H9 (cell line): Measurements from ENCODE around the gene IFI27. TPM values are rescaled to one million over a fixed set of nuclear protein-coding genes. Genes with fewer than 3 reads are reported as not detected.

Experiments used
- DNase-seq: peaks from one replicate; pipeline ENCODE4 v3.0.0-alpha.2; 2017
- H2AFZ ChIP-seq: one replicate; pipeline ENCODE4 v1.6.1; 2013; ENCODE audit warnings: mild to moderate bottlenecking, low read length, control low read depth, moderate library complexity
- H2AK5ac ChIP-seq: 2 replicates; pipeline ENCODE4 v1.6.1; 2013; ENCODE audit warnings: low read length, control low read depth, mixed read lengths; ENCODE audit not compliant: insufficient read length
- H2BK120ac ChIP-seq: one replicate; pipeline ENCODE4 v1.6.1; 2013; ENCODE audit warnings: low read depth, mild to moderate bottlenecking, low read length, control low read depth, inconsistent platforms; ENCODE audit not compliant: poor library complexity, severe bottlenecking
- H2BK12ac ChIP-seq: 2 replicates; pipeline ENCODE4 v1.6.1; 2013; ENCODE audit warnings: low read length, control low read depth, mixed read lengths, low read depth; ENCODE audit not compliant: insufficient read length
- H2BK15ac ChIP-seq: 2 replicates; pipeline ENCODE4 v1.6.1; 2013; ENCODE audit warnings: low read depth, low read length, control low read depth
- H2BK20ac ChIP-seq: one replicate; pipeline ENCODE4 v1.6.1; 2013; ENCODE audit warnings: low read depth, mild to moderate bottlenecking, low read length, control low read depth, inconsistent platforms; ENCODE audit not compliant: poor library complexity, severe bottlenecking
- H2BK5ac ChIP-seq: 2 replicates; pipeline ENCODE4 v1.6.1; 2013; ENCODE audit warnings: low read length, control low read depth, mixed read lengths; ENCODE audit not compliant: insufficient read length
- H3K14ac ChIP-seq: 2 replicates; pipeline ENCODE4 v1.6.1; 2013; ENCODE audit warnings: low read length, control low read depth; ENCODE audit not compliant: insufficient read depth
- H3K18ac ChIP-seq: 2 replicates; pipeline ENCODE4 v1.6.1; 2013; ENCODE audit warnings: low read depth, mild to moderate bottlenecking, mixed read lengths, low read length, control low read depth; ENCODE audit not compliant: insufficient read length
- H3K23ac ChIP-seq: 2 replicates; pipeline ENCODE4 v1.6.1; 2013; ENCODE audit warnings: low read length, control low read depth, mixed read lengths, low read depth; ENCODE audit not compliant: insufficient read length
- H3K23me2 ChIP-seq: 2 replicates; pipeline ENCODE4 v1.6.1; 2013; ENCODE audit warnings: low read depth, mild to moderate bottlenecking, mixed read lengths, low read length, control low read depth; ENCODE audit not compliant: insufficient read length, poor library complexity, severe bottlenecking
- H3K27ac ChIP-seq: 2 replicates; pipeline ENCODE4 v1.5.1; 2013; ENCODE audit warnings: low read length, control low read depth, mixed read lengths, low read depth; ENCODE audit not compliant: insufficient read length
- H3K27me3 ChIP-seq: 2 replicates; pipeline ENCODE4 v1.6.1; 2013; ENCODE audit warnings: low read length, control low read depth, inconsistent platforms; ENCODE audit not compliant: insufficient read depth
- H3K4ac ChIP-seq: 2 replicates; pipeline ENCODE4 v1.6.1; 2013; ENCODE audit warnings: low read depth, mild to moderate bottlenecking, control low read depth, inconsistent platforms, low read length, moderate library complexity
- H3K4me1 ChIP-seq: 2 replicates; pipeline ENCODE4 v1.6.1; 2013; ENCODE audit warnings: low read length, control low read depth, inconsistent platforms; ENCODE audit not compliant: insufficient read depth
- H3K4me2 ChIP-seq: 2 replicates; pipeline ENCODE4 v1.6.1; 2013; ENCODE audit warnings: low read length, control low read depth, mixed read lengths; ENCODE audit not compliant: insufficient read length, insufficient read depth
- H3K56ac ChIP-seq: 2 replicates; pipeline ENCODE4 v1.6.1; 2013; ENCODE audit warnings: low read depth, mild to moderate bottlenecking, mixed read lengths, low read length, control low read depth; ENCODE audit not compliant: insufficient read length
- H3K79me1 ChIP-seq: 2 replicates; pipeline ENCODE4 v1.6.1; 2013; ENCODE audit warnings: low read depth, mild to moderate bottlenecking, moderate library complexity, low read length, control low read depth, inconsistent platforms; ENCODE audit not compliant: insufficient read depth, poor library complexity, severe bottlenecking
- H3K79me2 ChIP-seq: 2 replicates; pipeline ENCODE4 v1.6.1; 2013; ENCODE audit warnings: low read length, control low read depth, inconsistent platforms; ENCODE audit not compliant: insufficient read depth
- H3K9ac ChIP-seq: 2 replicates; pipeline ENCODE4 v1.6.1; 2013; ENCODE audit warnings: low read length, control low read depth, mixed read lengths; ENCODE audit not compliant: insufficient read length; ENCODE audit errors: extremely low read depth
- H3K9me3 ChIP-seq: one replicate; pipeline ENCODE4 v1.6.1; 2013; ENCODE audit warnings: low read depth, low read length, inconsistent platforms; ENCODE audit not compliant: control insufficient read depth
- H3T11ph ChIP-seq: one replicate; pipeline ENCODE4 v1.6.1; 2013; ENCODE audit warnings: mild to moderate bottlenecking, low read length, control low read depth, inconsistent platforms
- H4K20me1 ChIP-seq: one replicate; pipeline ENCODE4 v1.6.1; 2013; ENCODE audit not compliant: control insufficient read depth, insufficient read length, insufficient read depth
- H4K5ac ChIP-seq: 2 replicates; pipeline ENCODE4 v1.6.1; 2013; ENCODE audit warnings: low read depth, mild to moderate bottlenecking, mixed read lengths, low read length, control low read depth; ENCODE audit not compliant: insufficient read length
- H4K8ac ChIP-seq: replicated peaks from 2 replicates; pipeline ENCODE4 v1.6.1; 2013; ENCODE audit warnings: low read length, control low read depth, mixed read lengths, low read depth; ENCODE audit not compliant: insufficient read length
- H4K91ac ChIP-seq: 2 replicates; pipeline ENCODE4 v1.6.1; 2013; ENCODE audit warnings: low read depth, mild to moderate bottlenecking, moderate library complexity, mixed read lengths, low read length, control low read depth; ENCODE audit not compliant: insufficient read length
- H3K27ac Mint-ChIP-seq, 3 experiments: 2 replicates in 2 of 3; 3 replicates in 1 of 3; pipeline ENCODE4 v1.8.0; 2020 to 2021; ENCODE audit warnings: mixed read lengths in 3 of 3, mild to moderate bottlenecking in 1 of 3, moderate library complexity in 1 of 3
- H3K27me3 Mint-ChIP-seq: 2 replicates; pipeline ENCODE4 v1.8.0; 2021; ENCODE audit warnings: low read depth, mild to moderate bottlenecking, moderate library complexity, mixed read lengths
- H3K36me3 Mint-ChIP-seq, 3 experiments: 2 replicates in 2 of 3; 3 replicates in 1 of 3; pipeline ENCODE4 v1.8.0; 2020 to 2021; ENCODE audit warnings: low read depth in 3 of 3, mixed read lengths in 3 of 3; ENCODE audit not compliant: insufficient read depth in 1 of 3
- H3K4me1 Mint-ChIP-seq, 2 experiments: 2 replicates each; pipeline ENCODE4 v1.8.0; 2020; ENCODE audit warnings: mixed read lengths in 2 of 2
- H3K4me3 Mint-ChIP-seq, 2 experiments: 2 replicates in 1 of 2; 3 replicates in 1 of 2; pipeline ENCODE4 v1.8.0; 2020 to 2021; ENCODE audit warnings: mild to moderate bottlenecking in 2 of 2, mixed read lengths in 2 of 2, moderate library complexity in 1 of 2
- H3K9me3 Mint-ChIP-seq, 2 experiments: 2 replicates in 1 of 2; 3 replicates in 1 of 2; pipeline ENCODE4 v1.8.0; 2020; ENCODE audit warnings: mild to moderate bottlenecking in 2 of 2, mixed read lengths in 2 of 2, moderate library complexity in 1 of 2
- CTCF ChIP-seq: fragments of 200-600 bp; sonication (generic); conservative IDR thresholded peaks from 3 replicates; pipeline ENCODE4 v1.8.0; 2021; ENCODE audit warnings: antibody characterized with exemption, mild to moderate bottlenecking
- WGBS: extraction: QIAGEN DNeasy Blood & Tissue Kit; methylation state at CpG from one replicate; pipeline ENCODE4 v1.1.7; 2013; ENCODE audit warnings: missing lambda C conversion rate, low lambda C conversion rate, mixed read lengths; ENCODE audit not compliant: insufficient read length; ENCODE audit errors: extremely low coverage; 5-methylcytosine and 5-hydroxymethylcytosine counted together
- total RNA-seq: library from RNA; stranded (reverse); gene quantifications from 2 replicates; pipeline ENCODE4 v1.2.1, GENCODE V29; 2021

The IFI27 gene
- total RNA-seq, 1 experiment from 2014 or later: 1.7 TPM

GRCh38 chr14:94136575-94137331, 26.2 kb downstream of the IFI27 start:
- Histone ChIP-seq H3K4ac (no peak overlapping the region), H3K9me3 (no peaks in the 10 kb centered on the region), H3K14ac (no peak overlapping the region), H3T11ph (no peak overlapping the region), H3K18ac (no peak overlapping the region), H4K20me1 (no peaks in the 10 kb centered on the region), H2AK5ac (no peak overlapping the region), H3K9ac (no peak overlapping the region), H3K23ac (no peak overlapping the region), H2BK15ac (no peak overlapping the region), H2BK120ac (no peak overlapping the region), H3K23me2 (no peaks in the 10 kb centered on the region), H3K27ac (no peak overlapping the region), H2BK5ac (no peak overlapping the region), H3K4me1 (peaks cover 4% of the 10 kb centered on the region; the same call in 1 of the 2 replicates), H3K79me1 (no peaks in the 10 kb centered on the region), H2BK12ac (no peak overlapping the region), H2AFZ (no peak overlapping the region), H4K5ac (no peak overlapping the region), H4K8ac (no peak overlapping the region), H3K4me2 (no peak overlapping the region), H4K91ac (no peak overlapping the region), H3K79me2 (no peaks in the 10 kb centered on the region), H3K56ac (no peak overlapping the region), H2BK20ac (no peak overlapping the region), H3K27me3 (no peaks in the 10 kb centered on the region)
- peak; percentile 90 for DNase-seq
- H3K9me3 Mint-ChIP-seq: peaks cover 14 to 15% of the 10 kb centered on the region in 2 experiments
- H3K4me1 Mint-ChIP-seq: peaks cover 16 to 18% of the 10 kb centered on the region in 2 experiments
- peaks cover 0 to 18% (median 6%) of the 10 kb centered on the region in 3 experiments; a peak in 4 of 7 replicates for H3K36me3 Mint-ChIP-seq
- WGBS: no CpG with 5 or more reads among the region's 18 CpGs
- no peak overlapping the region for H3K27ac Mint-ChIP-seq
- TF ChIP-seq CTCF: peak; percentile 94
- peaks cover 12% of the 10 kb centered on the region for H3K27me3 Mint-ChIP-seq
- no peak overlapping the region; a peak in 1 of 5 replicates for H3K4me3 Mint-ChIP-seq
